Right atrium auricular region (tissue), 2 donors: ENCODE measurements around the gene PHF11. TPM values are rescaled to one million over a fixed set of nuclear protein-coding genes. Genes with fewer than 3 reads are reported as not detected.

ENCODE experiments used
- DNase-seq: peaks from one replicate; pipeline ENCODE4 v3.0.0-alpha.2; 2019; ENCODE audit warnings: low spot score
- H3K27ac ChIP-seq, 2 donors: fragments of 200-600 bp; sonication (generic); 1 replicate in 1 of 2; 2 replicates in 1 of 2; pipeline ENCODE4 v1.5.1; 2016 to 2019
- H3K27me3 ChIP-seq, 2 donors: fragments of 200-600 bp; sonication (generic); one replicate each; pipeline versions ENCODE4 v1.5.1 to v1.6.0; 2017 to 2019
- H3K36me3 ChIP-seq: fragments of 200-600 bp; sonication (generic); one replicate; pipeline ENCODE4 v1.5.1; 2016
- H3K4me1 ChIP-seq, 2 donors: fragments of 200-600 bp; sonication (generic); one replicate each; pipeline versions ENCODE4 v1.5.1 to v1.6.0; 2017 to 2019
- H3K4me3 ChIP-seq, 2 donors: fragments of 200-600 bp; sonication (generic); 1 replicate in 1 of 2; 2 replicates in 1 of 2; pipeline ENCODE4 v1.5.1; 2017 to 2019; ENCODE audit warnings: mild to moderate bottlenecking in 1 of 2, moderate library complexity in 1 of 2
- H3K9me3 ChIP-seq, 2 donors: fragments of 200-600 bp; sonication (generic); one replicate each; pipeline ENCODE4 v1.5.1; 2019
- total RNA-seq, 2 donors: library from RNA; depleted of rRNA; stranded (reverse); fragments of >200 nt; gene quantifications; one replicate each; pipeline ENCODE4 v1.1.0, GENCODE V29; 2016
- TF ChIP-seq, protein P1 (sequence below), 2 donors: fragments of 200-600 bp; sonication (generic); IDR thresholded peaks; one replicate each; pipeline ENCODE4 v1.5.1; 2019; ENCODE audit warnings: antibody characterized with exemption in 2 of 2

PHF11 gene
- total RNA-seq, 2 donors from 2014 or later, result 14.8 to 22.3 TPM

DNA sequence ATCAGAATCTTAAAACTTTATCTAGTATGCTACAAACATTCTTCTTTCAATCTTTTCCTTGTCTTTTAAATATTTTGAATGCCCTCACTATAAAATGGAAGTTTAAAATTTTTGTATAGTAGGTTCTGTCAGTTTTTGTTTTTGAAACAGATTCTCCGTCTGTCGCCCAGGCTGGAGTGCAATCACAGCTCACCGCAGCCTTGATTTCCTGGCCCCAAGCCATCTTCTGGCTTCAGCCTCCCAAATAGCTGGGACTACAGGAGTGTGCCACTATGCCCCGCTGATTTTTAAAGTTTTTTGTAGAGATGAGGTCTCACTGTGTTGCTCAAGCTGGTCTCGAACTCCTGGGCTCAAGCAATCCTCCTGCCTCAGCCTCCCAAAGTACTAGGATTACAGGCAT, 20.7 kb downstream of the PHF11 start:
- peaks cover 23% of the 10 kb centered on the region for H3K36me3 ChIP-seq
- H3K4me3 ChIP-seq, result no peak overlapping the region
- no peaks in the 10 kb centered on the region for H3K9me3 ChIP-seq
- no peaks in the 10 kb centered on the region for H3K27me3 ChIP-seq
- TF ChIP-seq, protein P1, sequence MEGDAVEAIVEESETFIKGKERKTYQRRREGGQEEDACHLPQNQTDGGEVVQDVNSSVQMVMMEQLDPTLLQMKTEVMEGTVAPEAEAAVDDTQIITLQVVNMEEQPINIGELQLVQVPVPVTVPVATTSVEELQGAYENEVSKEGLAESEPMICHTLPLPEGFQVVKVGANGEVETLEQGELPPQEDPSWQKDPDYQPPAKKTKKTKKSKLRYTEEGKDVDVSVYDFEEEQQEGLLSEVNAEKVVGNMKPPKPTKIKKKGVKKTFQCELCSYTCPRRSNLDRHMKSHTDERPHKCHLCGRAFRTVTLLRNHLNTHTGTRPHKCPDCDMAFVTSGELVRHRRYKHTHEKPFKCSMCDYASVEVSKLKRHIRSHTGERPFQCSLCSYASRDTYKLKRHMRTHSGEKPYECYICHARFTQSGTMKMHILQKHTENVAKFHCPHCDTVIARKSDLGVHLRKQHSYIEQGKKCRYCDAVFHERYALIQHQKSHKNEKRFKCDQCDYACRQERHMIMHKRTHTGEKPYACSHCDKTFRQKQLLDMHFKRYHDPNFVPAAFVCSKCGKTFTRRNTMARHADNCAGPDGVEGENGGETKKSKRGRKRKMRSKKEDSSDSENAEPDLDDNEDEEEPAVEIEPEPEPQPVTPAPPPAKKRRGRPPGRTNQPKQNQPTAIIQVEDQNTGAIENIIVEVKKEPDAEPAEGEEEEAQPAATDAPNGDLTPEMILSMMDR (IDR thresholded peaks at IDR 0.05), result no peak
- no peak overlapping the region for H3K27ac ChIP-seq
- no peak for DNase-seq
- H3K4me1 ChIP-seq, result peaks cover 0 to 11% of the 10 kb centered on the region in 2 donors

DNA sequence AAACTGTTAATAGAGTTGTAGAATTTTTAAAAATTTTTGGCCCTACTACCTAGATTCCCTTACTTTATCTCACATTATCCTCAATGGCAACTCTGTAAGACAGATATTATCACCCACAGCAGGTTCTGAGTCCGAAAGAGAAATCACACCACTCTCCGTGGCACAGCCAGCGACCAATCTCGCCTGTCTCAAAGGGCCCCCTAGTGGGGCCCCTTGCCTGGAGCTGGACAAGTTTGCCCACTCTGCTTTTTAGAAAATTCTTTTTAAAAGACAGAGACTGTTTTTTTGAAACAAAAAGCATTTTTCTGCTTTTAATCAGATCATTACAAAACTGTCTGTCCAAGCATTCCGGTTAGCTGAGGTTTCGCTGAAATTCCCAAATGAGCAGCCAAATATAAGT, 21.7 kb downstream of the PHF11 start:
- H3K36me3 ChIP-seq, result peaks cover 23% of the 10 kb centered on the region
- DNase-seq, result no peak

DNA sequence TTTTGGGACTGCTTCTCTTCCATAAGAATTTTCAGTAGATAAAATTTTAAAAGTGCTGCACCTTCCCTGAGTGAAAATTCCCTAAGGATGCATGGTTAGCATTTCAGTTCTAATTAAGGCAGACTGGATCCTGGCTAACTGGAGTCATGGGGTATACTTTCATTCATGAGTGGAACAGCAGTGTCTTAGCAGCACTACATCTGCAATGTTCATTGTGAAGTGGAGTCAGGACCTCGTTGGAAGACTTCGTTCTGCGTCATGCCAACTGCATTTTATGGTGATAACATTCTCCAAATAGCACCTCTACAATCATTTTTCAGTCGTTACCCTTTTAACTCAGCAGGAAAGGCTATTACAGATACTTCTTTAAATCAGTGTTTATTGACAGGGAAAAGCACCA, 25.5 kb downstream of the PHF11 start:
- TF ChIP-seq, protein P1 (IDR thresholded peaks at IDR 0.05), result no peak
- H3K36me3 ChIP-seq, result no peaks in the 10 kb centered on the region

More for the DNA sequence above, 21.7 kb downstream of the PHF11 start:
- TF ChIP-seq, protein P1 (IDR thresholded peaks at IDR 0.05), result peak in 1 of 2 donors; percentile 58
- Histone ChIP-seq H3K4me3 (no peak overlapping the region), H3K9me3 (no peaks in the 10 kb centered on the region), H3K27me3 (no peaks in the 10 kb centered on the region), H3K27ac (no peak overlapping the region), H3K4me1 (peaks cover 0 to 11% of the 10 kb centered on the region in 2 donors)

DNA sequence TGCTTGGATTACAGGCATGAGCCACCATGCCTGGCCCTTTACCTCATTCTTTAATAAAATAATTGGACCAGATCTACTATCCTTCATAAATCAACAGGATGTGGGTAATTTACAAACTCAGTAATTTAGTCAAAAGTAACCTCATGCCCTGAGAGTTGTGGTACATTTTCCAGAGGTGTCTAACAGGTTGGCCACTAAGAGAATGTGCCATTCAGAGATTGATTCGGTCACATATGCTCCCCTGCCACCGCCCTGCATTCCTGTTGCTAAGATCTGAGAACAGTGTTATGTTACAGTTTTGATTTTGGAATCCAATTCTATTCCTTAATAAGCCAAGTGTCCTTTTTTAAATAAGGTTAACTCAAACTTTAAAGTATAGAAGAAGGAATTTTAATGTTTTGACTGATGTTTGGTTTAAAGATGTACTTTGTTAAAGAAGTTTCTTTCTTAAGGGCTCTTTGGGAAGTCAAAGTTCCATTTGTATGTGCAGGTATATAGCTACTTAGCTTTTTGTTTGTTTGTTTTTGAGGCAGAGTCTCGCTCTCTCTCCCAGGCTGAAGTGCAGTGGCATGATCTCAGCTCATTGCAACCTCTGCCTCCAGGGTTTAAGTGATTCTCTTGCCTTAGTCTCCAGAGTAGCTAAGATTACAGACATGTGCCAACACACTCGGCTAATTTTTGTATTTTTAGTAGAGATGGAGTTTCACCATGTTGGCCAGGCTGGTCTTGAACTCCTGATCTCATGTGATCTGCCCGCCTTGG, 29.2 kb downstream of the PHF11 start:
- Histone ChIP-seq H3K36me3 (no peaks in the 10 kb centered on the region), H3K27me3 (no peaks in the 10 kb centered on the region), H3K27ac (no peak overlapping the region), H3K4me3 (no peak overlapping the region), H3K9me3 (no peaks in the 10 kb centered on the region), H3K4me1 (no peaks in the 10 kb centered on the region)
- TF ChIP-seq, protein P1 (IDR thresholded peaks at IDR 0.05), result no peak
- no peak for DNase-seq

More for the DNA sequence above, 25.5 kb downstream of the PHF11 start:
- H3K27me3 ChIP-seq, result no peaks in the 10 kb centered on the region
- H3K4me1 ChIP-seq, result peaks cover 0 to 11% of the 10 kb centered on the region in 2 donors
- H3K27ac ChIP-seq, result peak overlapping the region in 1 of 2 donors; percentile 28
- H3K9me3 ChIP-seq, result no peaks in the 10 kb centered on the region
- no peak for DNase-seq
- H3K4me3 ChIP-seq, result no peak overlapping the region

DNA sequence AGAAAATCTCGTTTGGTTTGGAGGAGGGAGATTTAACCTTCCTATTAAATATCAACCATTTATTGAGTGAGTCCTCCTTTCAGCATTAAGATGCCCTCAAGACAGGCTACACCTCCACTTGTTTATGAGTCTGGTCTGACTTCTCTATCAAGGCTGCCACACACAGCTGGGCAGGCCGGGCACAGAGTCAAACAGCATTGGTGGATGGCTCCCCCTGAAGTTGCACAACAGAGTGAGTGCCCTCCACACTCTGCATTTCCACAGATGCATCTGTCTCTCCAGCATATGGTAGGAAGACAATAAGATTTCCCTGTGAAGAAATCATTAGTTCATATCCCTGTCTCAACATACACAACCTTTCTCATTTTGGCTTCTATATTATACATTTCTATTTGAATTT, 31.4 kb downstream of the PHF11 start:
- no peak overlapping the region for H3K4me3 ChIP-seq
- TF ChIP-seq, protein P1 (IDR thresholded peaks at IDR 0.05), result no peak
- no peaks in the 10 kb centered on the region for H3K27me3 ChIP-seq
- DNase-seq, result no peak
- no peaks in the 10 kb centered on the region for H3K36me3 ChIP-seq
- peaks cover 0 to under 1% of the 10 kb centered on the region in 2 donors for H3K4me1 ChIP-seq
- no peaks in the 10 kb centered on the region for H3K9me3 ChIP-seq
- no peak overlapping the region for H3K27ac ChIP-seq
